Skeletal muscle satellite cell (primary cell): ENCODE measurements around the gene DUSP19.

Experiments used
- H3K27me3 ChIP-seq: 2 replicates; pipeline ENCODE4 v1.7.0; 2013; ENCODE audit warnings: low read length; ENCODE audit not compliant: control insufficient read depth, insufficient read depth
- H3K36me3 ChIP-seq: 2 replicates; pipeline ENCODE4 v1.7.0; 2013; ENCODE audit warnings: mild to moderate bottlenecking, control low read depth, low read length; ENCODE audit not compliant: insufficient read depth
- H3K4me1 ChIP-seq: 2 replicates; pipeline ENCODE4 v1.7.0; 2013; ENCODE audit warnings: low read length; ENCODE audit not compliant: control insufficient read depth, insufficient read depth
- H3K4me2 ChIP-seq: 2 replicates; pipeline ENCODE4 v1.7.0; 2013; ENCODE audit warnings: mild to moderate bottlenecking, low read length
- H3K4me3 ChIP-seq: 2 replicates; pipeline ENCODE4 v1.7.0; 2013; ENCODE audit warnings: low read length
- H3K9ac ChIP-seq: 2 replicates; pipeline ENCODE4 v1.7.0; 2013; ENCODE audit warnings: mild to moderate bottlenecking, low read depth, low read length, moderate library complexity
- H3K9me3 ChIP-seq: replicated peaks from 2 replicates; pipeline ENCODE4 v1.7.0; 2013; ENCODE audit warnings: mild to moderate bottlenecking, control low read depth, low read length

DUSP19 gene

GRCh38 chr2:183070942-183071844 is 7.4 kb upstream of the DUSP19 start:
- Histone ChIP-seq H3K36me3 (no peaks in the 10 kb centered on the region), H3K4me1 (no peaks in the 10 kb centered on the region), H3K4me3 (no peak overlapping the region), H3K9ac (no peak overlapping the region), H3K9me3 (no peaks in the 10 kb centered on the region), H3K27me3 (peaks cover 24% of the 10 kb centered on the region), H3K4me2 (peak overlapping the region; percentile 48)

DNA sequence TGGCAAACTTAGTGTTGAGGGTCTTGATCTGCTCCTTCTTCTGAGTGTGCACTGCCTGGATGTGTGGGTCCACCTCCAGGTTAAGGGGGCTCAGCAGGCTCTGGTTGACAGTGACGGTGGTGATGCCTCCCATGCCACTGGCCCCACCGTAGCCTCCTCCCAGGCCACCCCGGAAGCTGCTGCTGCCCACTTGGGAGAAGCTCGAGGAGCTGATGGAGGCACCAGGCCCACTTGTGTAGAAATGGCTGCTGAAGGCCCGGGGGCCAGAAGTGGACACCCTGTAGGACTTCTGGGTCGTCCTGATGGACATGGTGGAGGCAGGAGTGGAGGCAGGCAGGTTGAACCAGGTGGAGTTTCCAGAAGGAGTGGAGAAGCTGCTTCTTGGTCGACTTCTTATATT is 6.4 kb upstream of the DUSP19 start:
- Histone ChIP-seq H3K27me3 (peaks cover 19% of the 10 kb centered on the region), H3K4me2 (no peak overlapping the region), H3K4me1 (no peaks in the 10 kb centered on the region), H3K36me3 (no peaks in the 10 kb centered on the region), H3K9me3 (no peaks in the 10 kb centered on the region), H3K9ac (no peak overlapping the region), H3K4me3 (no peak overlapping the region)

GRCh38 chr2:183078163-183078463 is 434 bp upstream of the DUSP19 start:
- no peaks in the 10 kb centered on the region for H3K36me3 ChIP-seq
- H3K9ac ChIP-seq: peak overlapping the region; percentile 77
- peaks cover 7% of the 10 kb centered on the region for H3K4me1 ChIP-seq

GRCh38 chr2:183079139-183079775 is 710 bp downstream of the DUSP19 start:
- H3K27me3 ChIP-seq: peaks cover 17% of the 10 kb centered on the region
- H3K4me1 ChIP-seq: peaks cover 7% of the 10 kb centered on the region
- peak overlapping the region; percentile 77 for H3K9ac ChIP-seq
- H3K9me3 ChIP-seq: no peaks in the 10 kb centered on the region
- no peaks in the 10 kb centered on the region for H3K36me3 ChIP-seq
- peak overlapping the region; percentile 94 for H3K4me2 ChIP-seq
- H3K4me3 ChIP-seq: peak overlapping the region; percentile 78

More at GRCh38 chr2:183078163-183078463, 434 bp upstream of the DUSP19 start:
- no peaks in the 10 kb centered on the region for H3K9me3 ChIP-seq
- H3K27me3 ChIP-seq: peaks cover 19% of the 10 kb centered on the region
- peak overlapping the region; percentile 94 for H3K4me2 ChIP-seq
- H3K4me3 ChIP-seq: peak overlapping the region; percentile 78

- Histone ChIP-seq H3K9ac (no peak overlapping the region), H3K4me1 (peaks cover 7% of the 10 kb centered on the region), H3K27me3 (no peaks in the 10 kb centered on the region), H3K4me3 (no peak overlapping the region), H3K9me3 (no peaks in the 10 kb centered on the region), H3K4me2 (peak overlapping the region; percentile 46), H3K36me3 (no peaks in the 10 kb centered on the region)
Measured at GRCh38 chr2:183081911-183082310, 3.4 kb downstream of the DUSP19 start.

DNA sequence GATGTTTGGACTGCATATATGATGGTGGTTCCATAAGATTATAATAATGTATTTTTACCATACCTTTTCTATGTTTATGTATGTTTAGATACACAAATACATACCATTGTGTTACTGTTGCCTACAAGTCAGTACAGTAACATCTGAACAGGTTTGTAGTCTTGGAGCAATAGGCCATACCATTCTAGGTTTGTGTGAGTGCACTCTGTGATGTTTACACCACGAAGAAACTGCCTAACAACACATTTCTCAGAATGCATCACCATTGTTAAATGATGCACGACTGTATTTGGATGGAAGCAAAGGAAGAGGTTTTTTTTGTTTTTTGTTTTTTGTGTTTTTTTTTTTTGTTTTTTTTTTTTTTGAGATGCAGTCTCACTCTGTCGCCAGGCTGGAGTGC is 9.5 kb downstream of the DUSP19 start:
- H3K36me3 ChIP-seq: no peaks in the 10 kb centered on the region
- H3K4me3 ChIP-seq: no peak overlapping the region
- no peaks in the 10 kb centered on the region for H3K27me3 ChIP-seq
- H3K9ac ChIP-seq: no peak overlapping the region
- H3K4me1 ChIP-seq: no peaks in the 10 kb centered on the region
- no peaks in the 10 kb centered on the region for H3K9me3 ChIP-seq
- H3K4me2 ChIP-seq: no peak overlapping the region

DNA sequence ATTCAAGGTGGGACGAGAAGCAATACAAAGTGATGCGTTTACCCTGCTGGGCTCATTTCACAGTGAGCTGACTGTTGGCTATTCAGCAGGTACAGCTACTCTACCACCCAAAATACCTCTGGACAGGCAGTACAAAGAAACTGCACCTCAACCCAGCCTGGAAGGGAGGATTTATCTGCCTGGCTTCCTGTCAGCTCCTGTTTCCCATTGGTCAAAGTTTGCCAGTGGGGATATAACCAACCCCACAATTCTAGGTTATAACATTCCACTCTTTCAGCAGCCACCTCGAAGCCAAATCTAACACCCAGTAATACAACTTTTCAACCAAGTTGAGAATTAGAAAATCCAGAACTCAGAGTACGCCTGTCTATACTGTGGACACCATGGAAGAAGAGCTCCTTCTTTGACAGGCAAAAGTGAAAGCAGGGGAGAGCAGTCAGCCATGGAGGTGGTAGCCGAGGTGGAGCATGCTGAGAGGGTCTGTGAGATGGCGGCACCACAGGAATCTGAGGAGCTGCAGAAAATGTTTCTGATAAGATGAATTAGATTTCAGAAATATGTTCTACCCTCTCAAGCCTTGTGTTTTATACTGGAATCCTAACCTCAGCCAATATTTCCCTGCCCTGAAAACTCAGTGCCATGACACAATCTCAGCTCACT is 10.8 kb downstream of the DUSP19 start:
- Histone ChIP-seq H3K4me2 (no peak overlapping the region), H3K27me3 (no peaks in the 10 kb centered on the region), H3K36me3 (no peaks in the 10 kb centered on the region), H3K4me1 (peaks cover 6% of the 10 kb centered on the region), H3K9ac (no peak overlapping the region), H3K4me3 (no peak overlapping the region), H3K9me3 (no peaks in the 10 kb centered on the region)

GRCh38 chr2:183091318-183091953 is 12.9 kb downstream of the DUSP19 start:
- Histone ChIP-seq H3K27me3 (no peaks in the 10 kb centered on the region), H3K4me2 (no peak overlapping the region), H3K9ac (no peak overlapping the region), H3K4me1 (peaks cover 10% of the 10 kb centered on the region), H3K4me3 (no peak overlapping the region), H3K36me3 (no peaks in the 10 kb centered on the region), H3K9me3 (no peaks in the 10 kb centered on the region)

- Histone ChIP-seq H3K4me1 (peaks cover 10% of the 10 kb centered on the region), H3K9me3 (no peaks in the 10 kb centered on the region), H3K36me3 (no peaks in the 10 kb centered on the region), H3K4me3 (no peak overlapping the region), H3K9ac (no peak overlapping the region), H3K4me2 (no peak overlapping the region), H3K27me3 (no peaks in the 10 kb centered on the region)
Measured at GRCh38 chr2:183091954-183092345, 13.4 kb downstream of the DUSP19 start.

DNA sequence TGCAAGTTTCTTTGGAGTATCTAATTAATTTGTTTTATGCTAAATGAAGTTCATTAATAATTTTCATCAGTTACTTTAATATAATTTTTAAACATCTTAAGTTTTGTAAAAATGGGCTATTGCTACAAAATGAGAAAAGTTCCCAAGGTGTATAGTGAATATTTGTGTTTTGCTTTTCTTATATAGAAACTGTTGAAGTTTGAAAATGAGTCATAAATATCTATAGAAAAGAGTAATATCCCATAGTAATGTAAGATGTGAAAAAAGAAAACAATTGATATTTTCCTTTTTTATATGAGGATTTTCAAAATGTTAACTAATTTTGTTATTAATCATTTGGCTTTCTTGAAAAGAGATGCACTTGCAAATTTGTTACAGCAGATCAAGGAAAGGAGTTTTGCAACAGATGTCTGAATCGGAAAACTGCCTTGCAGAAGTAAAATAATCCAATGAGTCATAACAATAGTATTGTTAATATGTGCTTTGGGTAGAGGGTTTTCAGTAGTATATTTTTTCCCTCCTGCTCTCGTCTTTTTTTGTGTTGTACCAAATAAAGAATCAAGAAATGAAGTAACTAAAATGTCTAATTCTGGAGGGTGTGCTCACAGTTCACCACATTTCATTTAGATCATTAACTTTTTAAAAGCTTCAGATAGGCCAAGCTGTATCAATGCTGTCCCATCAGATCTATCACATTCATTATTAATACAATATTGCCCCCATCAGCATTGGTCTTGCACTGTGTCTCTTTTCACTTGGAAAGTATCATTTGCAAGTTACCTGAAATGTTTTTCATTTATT is 15.5 kb downstream of the DUSP19 start:
- H3K4me1 ChIP-seq: peaks cover 10% of the 10 kb centered on the region
- no peak overlapping the region for H3K9ac ChIP-seq
- H3K9me3 ChIP-seq: no peaks in the 10 kb centered on the region
- no peak overlapping the region for H3K4me3 ChIP-seq
- peak overlapping the region; percentile 62 for H3K4me2 ChIP-seq
- H3K27me3 ChIP-seq: no peaks in the 10 kb centered on the region
- no peaks in the 10 kb centered on the region for H3K36me3 ChIP-seq
